HG02840 (cell line): ENCODE data around the gene SEBOX.

ENCODE experiments used
- ATAC-seq: cut with Tn5 transposase; IDR thresholded peaks from one replicate; pipeline ENCODE4 v1.9.1; 2021; ENCODE audit warnings: mild to moderate bottlenecking, moderate library complexity, moderate number of reproducible peaks; ENCODE audit not compliant: unreplicated experiment, low FRiP score

The SEBOX gene

DNA sequence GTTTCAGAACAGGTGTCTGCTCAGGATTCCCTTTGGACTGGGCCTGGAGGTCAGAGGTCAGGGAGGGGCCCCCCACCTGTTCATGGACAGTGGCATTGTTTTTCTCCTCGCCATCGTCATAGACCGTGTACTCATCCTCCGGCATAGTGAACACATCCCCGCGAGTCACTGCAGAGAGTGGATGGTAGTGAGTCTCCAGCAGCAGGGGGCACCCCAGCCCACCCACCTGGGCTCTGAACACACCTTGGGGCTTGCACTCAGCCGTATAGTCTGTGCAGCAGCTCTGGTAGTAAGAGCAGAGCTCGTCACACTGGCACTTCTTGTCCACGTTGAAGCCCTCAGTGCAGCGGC lies 4.7 kb upstream of the SEBOX start:
- ATAC-seq: no peak

DNA sequence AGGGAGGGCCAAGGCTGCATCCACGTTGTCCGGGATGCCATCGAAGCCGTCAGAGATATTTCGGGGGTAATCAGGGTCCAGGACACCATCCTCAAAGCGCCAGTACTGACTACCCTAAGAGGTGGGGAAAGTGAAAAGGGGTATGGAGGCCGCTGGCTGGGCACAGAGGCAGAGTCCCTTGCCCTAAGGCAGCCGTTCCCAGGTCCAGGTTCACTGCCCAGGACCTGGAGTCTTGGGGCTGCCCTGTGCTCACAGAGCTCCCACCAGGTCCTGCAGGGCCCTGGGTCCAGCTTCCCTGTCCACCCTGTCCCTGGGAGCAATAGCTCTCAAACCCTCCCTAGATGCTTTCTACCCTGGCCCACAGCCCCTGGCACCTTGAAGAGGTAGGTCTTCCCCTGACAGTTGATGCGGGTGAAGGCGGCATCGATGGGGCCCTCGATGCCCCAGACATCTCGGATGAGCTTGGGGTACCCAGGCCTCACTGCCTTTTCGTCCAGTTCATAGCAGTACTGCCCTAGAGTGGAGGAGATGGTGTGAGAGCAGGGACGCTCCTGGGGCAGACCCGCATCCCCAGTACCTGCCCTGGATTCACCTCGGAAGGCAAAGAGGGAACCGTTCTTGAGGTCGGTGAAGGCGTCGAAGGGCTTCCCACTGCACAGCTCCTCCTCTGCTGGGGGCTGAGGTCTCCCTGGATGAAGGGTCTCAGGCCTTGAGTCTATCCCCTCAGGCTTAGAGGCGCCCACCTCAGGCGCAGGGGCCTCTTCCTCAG lies 4.1 kb upstream of the SEBOX start:
- no peak for ATAC-seq

DNA sequence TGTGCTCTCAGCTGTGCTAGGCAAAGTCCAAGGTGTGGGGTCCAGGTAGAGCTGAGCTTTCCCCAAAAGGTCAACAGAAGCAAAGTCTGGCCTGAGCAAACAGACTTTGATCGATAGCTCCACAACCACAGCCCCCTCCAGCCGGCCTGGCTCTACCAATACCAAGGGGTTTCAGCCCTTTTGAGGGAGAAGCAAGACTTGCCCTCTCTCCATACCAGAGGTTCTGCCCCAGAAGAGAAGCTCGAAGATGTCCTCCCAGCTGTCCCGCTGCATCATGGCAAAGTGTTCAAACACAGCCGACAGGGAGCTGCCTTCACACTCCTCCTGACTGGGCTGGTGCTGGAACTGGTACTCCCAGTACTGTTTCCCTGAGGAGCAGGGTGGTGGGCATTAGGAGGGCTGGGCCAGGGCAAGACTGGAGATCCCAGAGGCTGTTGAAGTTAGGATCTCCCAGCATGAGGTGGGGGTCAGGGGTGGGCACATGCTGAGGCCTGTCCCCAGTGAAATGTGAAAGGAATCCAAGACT lies 3.4 kb upstream of the SEBOX start:
- no peak for ATAC-seq

DNA sequence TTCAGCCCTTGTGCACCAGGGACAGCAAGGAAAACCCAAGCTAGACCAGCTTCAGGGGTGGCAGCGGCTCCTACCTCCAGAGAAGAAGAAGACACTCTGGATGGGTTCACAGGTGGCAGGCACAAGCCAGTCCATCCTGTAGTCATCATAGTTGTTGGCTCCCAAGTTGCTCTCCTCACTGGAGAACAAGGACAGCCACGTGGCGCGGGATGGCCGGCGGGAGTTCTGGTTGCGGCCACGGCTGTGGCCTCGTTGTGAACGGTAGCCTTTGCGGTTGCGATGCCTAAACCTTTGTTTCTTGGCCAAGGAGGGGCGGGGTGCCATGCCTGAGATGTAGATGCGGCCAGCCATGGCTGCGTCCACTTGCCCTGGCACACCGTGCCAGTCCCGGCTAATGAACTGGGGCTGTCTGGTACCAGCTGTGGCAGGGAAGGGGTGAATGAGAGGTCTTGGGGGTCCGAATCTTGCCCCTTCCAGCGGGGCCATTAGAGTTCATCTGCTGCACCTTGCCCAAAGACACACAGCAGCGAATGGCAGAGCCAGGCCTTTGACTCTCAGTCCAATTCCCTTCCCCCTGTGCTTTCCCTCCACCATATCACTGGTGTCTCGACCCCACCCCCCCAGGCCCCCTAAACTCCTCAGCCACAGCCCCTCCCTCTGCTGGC lies 2.8 kb upstream of the SEBOX start:
- no peak for ATAC-seq

DNA sequence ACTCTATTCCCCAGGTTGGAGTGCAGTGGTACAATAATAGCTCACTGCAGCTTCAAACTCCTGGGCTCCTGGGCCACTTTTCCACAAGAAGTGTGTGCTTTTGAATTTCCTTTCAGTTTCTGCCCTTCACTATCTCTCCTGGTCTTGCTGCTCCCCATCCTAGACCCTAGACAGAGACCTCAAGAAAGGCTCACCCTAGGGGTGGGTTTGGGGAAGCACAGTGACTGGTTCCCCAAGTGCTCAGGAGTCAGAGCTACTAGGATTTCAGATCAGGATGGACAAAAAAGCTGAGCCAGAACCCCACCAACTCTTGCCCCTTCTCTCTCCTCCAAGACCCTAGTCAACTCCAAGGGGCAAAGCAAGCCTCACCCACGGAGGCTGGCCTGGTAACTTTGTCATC lies 1.6 kb upstream of the SEBOX start:
- no peak for ATAC-seq

DNA sequence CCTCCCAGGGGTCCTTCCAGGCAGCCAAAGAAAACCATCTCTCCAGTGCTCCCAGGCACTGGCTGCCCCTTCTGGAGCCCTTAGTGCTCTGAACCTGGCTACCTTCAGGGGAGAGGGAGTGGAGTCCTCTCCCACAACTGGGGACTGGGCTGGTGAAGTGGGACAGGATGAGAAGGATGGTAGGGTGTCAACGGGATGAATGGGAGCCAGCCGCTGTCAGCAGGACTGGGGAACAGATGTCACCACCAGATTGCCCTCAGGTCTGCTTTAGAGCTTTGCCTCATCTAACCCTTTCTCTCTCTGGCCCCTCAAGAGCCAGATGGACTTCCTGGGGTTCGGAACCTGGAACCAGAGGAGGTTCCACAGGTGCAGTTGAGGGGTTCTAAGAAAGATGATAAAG lies 488 bp upstream of the SEBOX start:
- ATAC-seq: no peak

DNA sequence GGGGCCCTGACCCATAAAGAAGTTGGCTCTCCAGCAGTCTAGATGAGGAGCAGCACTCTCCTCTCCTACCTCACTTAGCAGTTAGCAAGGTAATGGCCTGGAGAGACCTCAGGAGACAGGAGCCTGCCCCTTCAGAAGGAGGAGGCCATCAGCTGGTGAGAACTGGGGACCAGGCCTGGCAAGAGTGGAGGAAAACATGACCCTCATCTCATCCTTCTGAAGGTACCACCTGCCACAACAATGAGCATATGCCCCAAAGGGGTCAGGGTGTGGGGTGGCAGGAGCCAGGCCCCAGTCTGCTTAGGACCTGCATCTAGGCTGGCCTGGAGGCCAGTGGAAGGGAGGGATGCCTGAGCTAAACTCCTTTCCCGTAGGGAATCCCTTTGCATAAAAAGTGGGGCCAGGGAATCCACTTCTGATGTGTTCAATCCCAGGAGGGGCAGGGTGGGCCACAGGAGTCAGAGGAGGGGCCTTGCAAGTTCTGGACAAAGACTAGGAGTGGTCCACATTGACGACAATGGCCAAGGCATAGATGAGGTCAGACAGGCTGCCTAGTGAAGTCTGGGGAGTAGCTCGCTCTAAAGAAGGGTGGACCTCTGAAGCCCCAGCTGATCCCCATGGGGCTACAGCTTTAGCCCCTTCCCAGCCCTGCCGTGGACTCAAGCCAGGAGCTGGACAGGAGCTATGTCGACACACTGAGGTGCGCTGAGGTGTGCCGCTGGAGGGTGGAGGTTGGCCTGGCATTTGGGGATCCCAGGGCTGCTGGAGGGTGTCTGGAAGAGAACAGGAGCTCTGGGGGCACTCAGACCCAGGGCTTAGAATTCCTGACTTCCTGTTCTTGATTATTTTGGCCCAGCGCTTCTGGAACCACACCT lies 986 bp downstream of the SEBOX start:
- ATAC-seq: no peak

DNA sequence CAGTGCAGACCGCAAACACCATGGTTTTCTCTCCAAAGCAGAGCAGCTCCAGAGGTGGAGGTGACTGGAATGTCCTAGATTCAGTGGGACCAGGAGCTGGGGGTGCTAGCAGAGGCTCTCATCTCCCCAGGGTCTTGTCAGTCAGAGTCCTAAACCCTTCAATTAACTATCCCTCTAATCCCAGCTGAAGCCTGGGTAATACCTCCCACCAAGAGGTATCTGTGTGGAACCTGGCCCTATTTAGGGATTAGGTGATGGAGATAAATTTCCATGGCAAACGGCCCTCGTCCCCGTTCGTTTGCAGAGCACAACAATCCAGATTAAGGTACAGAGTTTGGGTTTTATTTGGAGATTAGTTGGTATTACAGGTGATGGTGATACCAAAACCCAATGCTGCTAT lies 1.8 kb downstream of the SEBOX start:
- no peak for ATAC-seq

DNA sequence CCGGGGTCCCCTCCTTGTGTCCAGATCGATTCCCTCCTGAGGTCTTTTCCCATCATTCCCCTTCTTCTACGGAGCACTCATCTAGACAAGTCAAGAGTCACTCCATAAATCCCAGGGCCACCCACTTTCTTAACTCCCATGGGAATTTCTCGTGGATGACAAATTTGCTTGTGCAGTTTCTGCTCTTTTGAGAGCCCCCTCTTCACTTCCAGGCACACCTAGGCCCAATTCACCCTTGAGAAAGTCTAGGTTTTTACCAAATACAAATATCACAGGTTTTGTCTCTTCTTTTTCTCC lies 7.2 kb downstream of the SEBOX start:
- ATAC-seq: no peak

DNA sequence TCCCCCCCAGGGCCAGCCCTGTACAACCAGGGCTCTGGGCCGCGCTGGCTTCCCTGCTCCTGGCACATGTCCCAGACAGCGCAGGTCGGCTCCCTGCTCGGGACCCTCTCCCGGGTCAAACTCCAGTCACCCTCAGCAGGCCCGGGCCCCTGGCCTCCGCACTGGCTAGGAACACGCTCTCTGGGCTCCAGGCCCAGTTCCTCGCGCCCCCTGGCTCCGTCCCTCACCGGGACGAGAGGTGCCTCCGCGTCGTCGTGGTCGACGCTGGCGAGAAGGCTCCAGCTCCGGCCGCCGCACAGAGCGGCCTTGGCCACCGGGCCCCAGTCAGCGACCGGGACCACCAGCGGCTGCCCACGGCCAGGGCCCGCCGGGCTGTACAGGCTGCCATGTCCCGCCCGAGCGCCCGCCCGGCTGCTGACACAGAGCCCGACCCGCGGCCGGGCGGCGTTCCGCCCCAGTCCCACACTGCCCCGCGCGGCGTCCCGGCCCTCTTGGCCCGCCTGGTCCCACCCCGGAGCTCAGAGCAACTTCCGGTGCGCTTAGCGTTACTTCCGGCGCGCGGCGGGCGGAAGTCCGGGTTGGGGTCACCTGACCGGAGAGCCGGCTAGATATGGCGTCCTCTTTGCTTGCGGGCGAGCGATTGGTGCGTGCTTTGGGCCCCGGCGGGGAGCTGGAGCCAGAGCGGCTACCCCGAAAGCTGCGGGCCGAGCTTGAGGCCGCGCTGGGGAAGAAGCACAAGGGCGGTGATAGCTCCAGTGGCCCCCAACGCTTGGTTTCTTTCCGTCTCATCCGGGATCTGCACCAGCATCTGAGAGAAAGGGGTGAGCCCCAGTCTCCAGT lies 7.7 kb downstream of the SEBOX start, which contains the start of gene POLDIP2:
Gene POLDIP2, minus strand, starts transcription at position 467 of the 840 bp plus-strand sequence. Its CDS starts 79 bp downstream, at position 388.
- peak; percentile 97 for ATAC-seq

DNA sequence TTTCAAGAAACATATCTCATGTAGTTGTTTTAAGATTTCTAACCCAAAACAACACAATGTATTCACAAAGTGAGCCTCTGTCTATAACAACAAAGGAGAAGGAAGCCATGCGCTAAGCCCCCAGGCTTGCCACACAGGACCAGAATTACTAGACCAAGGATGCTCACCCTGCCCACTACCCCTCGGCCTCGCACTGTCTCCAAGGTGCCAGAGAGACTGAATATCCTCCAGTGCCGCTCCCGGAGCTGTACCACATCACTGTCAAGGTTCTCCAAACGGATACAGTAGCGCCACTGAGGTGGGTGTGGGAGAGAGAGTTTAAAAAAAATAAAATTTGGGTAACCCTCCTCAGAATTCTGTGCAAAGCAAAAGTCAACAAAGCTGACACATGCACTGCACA lies 14.7 kb downstream of the SEBOX start:
- ATAC-seq: no peak

DNA sequence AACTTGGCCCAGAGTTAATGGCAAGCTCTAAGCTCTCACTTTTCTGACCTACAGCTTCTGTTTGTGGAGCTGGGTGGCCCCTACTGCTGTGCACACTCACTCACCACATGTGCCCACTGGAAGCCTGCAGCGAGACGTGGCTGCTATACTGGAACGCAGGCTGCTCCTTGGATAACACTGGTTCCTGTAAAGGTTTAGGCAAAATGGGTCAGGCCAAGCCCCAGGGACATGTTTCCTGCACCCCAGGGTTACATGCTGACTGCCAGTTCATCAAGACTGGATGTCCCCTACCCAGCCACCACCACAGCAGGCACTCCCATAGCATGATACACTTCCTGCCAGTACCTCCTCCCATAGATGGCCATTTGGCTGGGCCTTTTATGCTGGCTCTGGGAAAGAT lies 16.0 kb downstream of the SEBOX start:
- no peak for ATAC-seq

DNA sequence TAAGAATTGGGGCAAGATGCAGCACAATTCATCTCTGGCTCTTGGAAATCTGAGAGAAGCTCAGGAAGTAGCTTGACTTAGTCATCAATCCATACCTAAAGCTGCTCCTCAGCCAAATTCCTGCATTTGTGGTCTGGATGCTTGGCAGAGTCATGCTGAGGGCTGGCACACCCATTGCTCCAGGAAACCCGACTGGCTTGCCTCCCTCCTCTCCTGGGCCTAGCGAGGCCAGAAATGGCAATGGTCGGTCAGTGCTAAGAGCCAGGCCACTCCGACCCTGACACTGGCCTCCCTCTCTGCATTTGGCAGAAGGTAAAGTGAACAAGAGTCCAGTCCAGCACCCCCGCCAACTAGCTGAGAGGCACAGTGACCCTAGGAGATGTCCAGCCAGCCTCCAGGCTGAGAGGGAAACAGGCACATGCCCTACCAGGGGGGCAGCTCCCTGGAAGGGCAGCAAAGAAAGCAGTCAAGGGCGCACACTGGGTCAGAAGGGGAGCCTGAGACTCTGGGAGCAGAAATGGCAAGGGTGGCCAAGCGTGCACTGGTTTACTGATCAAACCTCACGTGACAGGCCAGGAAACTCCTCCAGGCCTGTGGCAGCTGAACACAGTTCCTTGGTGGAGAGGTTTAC lies 17.6 kb downstream of the SEBOX start:
- ATAC-seq: no peak

DNA sequence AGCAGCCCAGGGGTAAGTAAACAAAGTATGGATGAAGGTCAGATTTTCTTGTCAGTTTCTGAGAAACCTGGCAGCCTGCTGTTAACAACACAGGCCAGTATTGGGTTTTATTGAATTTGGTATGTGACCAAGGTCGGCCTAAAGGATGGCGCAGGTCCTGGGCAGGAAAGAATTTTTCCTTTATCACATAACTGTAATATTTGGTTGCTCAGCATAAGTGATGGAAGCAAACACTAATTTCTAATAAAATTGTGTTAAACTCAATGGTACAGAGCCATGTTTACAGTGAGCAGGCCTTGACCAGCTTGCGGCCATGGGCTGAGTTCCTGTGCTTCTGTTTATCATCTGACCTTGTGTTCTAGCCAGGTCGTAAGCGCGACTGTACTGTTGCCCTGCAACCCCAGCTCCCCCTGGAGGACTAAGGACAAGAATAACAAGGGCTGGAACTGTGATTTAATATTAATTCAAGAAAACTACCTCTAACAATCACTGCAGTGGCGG lies 18.2 kb downstream of the SEBOX start:
- ATAC-seq: no peak

DNA sequence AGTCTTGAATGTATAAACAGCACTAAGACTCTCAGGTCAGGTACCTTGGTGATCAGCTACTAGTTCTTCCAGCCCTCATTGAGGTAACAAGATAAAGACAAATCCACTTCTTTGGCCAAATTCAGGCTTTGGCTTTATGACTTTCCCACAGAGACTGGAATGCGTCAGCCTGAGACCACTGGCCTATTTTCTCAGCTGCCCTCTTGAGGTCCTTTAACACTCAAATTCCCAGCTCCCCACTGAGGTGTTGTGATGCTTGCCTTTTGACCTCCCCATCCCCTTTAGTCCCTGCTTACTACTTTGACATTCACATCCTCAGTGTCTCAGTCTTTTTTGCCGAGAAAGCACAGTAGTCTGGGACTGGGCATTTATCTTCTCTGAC lies 18.8 kb downstream of the SEBOX start:
- ATAC-seq: no peak

DNA sequence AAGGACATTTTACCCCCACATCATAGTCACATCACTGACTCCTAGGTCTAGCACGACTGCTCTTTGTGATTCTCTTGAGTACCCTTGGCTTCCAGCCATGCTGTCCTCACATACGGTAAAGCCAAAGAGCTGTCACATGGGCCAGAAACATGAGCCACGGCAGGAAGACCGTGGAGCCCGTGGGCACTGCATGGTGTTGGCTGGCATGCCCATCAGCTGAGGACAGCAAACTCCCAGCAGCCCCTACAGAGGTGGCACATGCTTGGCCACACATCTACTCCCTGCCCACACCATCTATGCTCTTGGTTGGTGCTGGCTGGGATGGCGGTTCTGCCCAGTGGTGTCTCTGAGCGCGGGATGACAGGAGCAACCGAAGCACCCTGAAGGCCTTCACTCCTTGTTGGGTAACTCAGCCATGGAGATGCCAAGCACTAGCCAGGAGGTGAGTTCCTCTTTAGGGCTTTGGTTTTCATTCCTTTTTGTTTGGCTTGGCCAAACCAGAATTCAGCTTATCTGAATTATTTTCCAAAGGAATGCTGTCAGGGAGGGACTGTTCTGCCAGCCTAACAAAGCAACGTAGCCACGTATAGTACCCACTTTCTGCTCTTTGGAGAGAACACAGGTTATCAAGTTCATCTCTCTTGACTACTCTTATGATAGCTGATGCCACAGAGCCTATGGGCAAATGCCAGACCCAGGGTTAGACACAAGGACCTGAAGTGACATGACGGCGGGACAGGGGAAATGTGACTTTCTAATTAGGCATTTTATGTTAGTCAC lies 19.4 kb downstream of the SEBOX start:
- ATAC-seq: no peak

DNA sequence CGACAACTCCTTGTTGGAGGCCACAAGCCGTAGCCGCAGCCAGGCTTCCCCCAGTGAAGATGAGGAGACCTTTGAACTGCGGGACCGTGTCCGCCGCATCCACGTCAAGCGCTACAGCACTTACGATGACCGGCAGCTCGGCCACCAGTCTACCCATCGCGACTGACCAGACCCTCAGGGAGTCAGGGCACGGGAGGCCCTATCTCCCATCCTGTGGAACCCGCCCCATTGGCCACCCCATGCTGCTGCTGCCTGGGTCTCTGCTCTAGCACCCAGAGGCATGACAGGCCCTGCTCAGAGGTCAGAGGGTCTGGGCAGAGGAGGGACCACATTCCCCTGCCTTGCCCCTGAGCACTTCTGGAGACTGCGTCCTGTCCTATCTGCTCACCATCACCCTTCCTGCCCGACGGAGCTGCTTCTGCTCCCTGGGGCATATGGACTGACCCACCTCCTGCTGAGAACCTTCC lies 20.5 kb downstream of the SEBOX start:
- no peak for ATAC-seq

DNA sequence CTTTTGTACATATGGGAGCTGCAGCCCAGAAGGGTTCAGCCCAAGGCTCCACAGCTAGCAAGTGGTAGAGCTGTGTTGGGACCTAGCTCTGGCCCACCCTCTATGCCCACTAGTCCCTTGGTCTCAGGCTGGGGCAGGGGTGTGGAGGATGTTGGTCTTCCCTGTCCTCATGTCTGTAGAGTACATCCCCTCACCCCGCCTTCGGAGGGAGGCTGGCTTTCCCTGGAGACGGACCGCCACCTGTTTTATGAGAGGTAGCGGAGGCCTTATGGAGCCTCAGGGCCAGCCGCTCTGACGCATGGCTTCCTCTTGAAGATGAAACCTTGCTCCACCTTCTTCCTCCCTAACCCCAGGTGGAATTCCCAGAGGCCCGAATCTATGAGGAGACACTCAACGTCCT lies 21.0 kb downstream of the SEBOX start:
- ATAC-seq: no peak

DNA sequence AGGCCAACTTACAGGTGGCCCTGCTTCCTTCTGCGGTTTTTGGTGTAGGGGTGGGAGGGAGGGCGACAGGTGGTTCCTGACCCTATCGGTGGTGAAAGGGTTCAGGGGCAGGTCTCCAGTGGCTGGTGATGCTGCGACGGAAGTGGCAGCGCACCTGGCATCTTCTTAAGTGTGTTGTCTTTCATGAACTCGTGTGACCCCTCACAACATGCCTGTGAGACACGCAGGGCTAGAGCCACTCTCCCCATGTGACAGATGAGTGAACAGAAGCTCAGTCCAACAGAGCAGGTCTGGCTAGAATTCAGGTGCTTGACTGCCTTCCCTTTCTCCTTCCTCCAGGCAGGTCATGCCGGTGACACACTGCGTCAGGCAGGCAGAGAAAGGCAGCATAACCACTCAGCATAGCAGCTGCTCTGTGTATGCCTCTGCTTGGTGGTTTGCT lies 21.5 kb downstream of the SEBOX start:
- no peak for ATAC-seq
